GM12878 (cell line): ENCODE data around the gene PF4V1.

Source experiments
- NR2C2 ChIP-seq: IDR thresholded peaks from 2 replicates; pipeline ENCODE4 v1.6.1; 2011; ENCODE audit warnings: borderline replicate concordance, low read depth; ENCODE audit not compliant: control insufficient read depth, insufficient read length
- SMC3 ChIP-seq: IDR thresholded peaks from 2 replicates; pipeline ENCODE4 v1.6.1; 2011; ENCODE audit warnings: low read length, improper control_type of control experiment, borderline replicate concordance

DNA sequence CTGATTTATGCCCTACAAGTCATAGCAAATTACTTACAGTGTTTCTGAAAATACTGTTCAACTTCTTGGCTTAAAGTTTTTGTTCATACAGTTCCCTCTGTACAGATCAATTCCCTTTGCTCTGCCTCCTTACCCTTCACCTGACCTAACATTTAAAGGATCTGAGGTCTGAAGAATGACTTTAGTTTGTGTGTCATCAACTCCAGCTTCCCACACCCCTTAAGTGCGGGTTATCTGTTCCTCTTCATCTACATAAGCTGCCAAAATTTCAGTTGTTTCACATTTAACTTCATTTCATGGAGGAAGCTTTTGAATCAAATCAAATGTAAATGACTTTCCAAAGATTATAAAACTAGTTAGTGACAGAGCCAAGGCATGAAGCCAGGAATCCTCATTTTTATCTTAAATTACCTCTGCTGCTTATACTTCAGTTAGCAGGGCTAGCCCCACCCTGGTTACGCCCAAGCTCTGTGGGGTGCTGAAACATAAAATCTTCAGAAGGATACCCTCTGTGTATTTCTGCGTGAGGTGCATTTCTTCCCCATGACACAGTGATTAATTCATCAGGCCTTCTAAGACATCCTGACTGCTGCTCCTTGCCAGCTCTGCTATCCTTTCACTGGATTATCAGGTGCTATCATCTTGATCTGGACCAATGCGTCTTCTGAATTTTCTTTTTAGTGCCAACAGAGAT is 32.6 kb downstream of the PF4V1 start:
- TF ChIP-seq NR2C2 (no peak), SMC3 (no peak)
